KMS-11 (cell line): Measurements from ENCODE around the gene BTBD16.

ENCODE experiments used
- H2AFZ ChIP-seq: fragments of 200-600 bp; sonication (generic); 2 replicates; pipeline ENCODE4 v1.6.1; 2016; ENCODE audit warnings: antibody characterized with exemption, mixed run types, low read depth
- H3K27ac ChIP-seq: fragments of 200-600 bp; sonication (generic); 2 replicates; pipeline ENCODE4 v1.6.1; 2016; ENCODE audit warnings: mild to moderate bottlenecking, mixed run types
- H3K27me3 ChIP-seq: fragments of 200-600 bp; sonication (generic); 2 replicates; pipeline ENCODE4 v1.6.1; 2017; ENCODE audit warnings: mild to moderate bottlenecking, low read depth, mixed run types, moderate library complexity; ENCODE audit not compliant: insufficient read depth
- H3K36me3 ChIP-seq: fragments of 200-600 bp; sonication (generic); 2 replicates; pipeline ENCODE4 v1.6.1; 2017; ENCODE audit warnings: mild to moderate bottlenecking, mixed run types; ENCODE audit not compliant: insufficient read depth
- H3K4me1 ChIP-seq: fragments of 200-600 bp; sonication (generic); 2 replicates; pipeline ENCODE4 v1.6.1; 2016; ENCODE audit warnings: mild to moderate bottlenecking, low read depth, mixed run types; ENCODE audit not compliant: poor library complexity, severe bottlenecking
- H3K4me2 ChIP-seq: fragments of 200-600 bp; sonication (generic); 2 replicates; pipeline ENCODE4 v1.7.0; 2016; ENCODE audit warnings: mild to moderate bottlenecking, mixed run types
- H3K4me3 ChIP-seq: fragments of 200-600 bp; sonication (generic); IDR thresholded peaks from 2 replicates; pipeline ENCODE4 v1.6.1; 2017; ENCODE audit warnings: low read depth, low read length, mixed read lengths; ENCODE audit not compliant: insufficient read depth
- H3K79me2 ChIP-seq: fragments of 200-600 bp; sonication (generic); 2 replicates; pipeline ENCODE4 v1.6.1; 2016; ENCODE audit warnings: low read depth, mixed run types; ENCODE audit not compliant: insufficient read depth
- H3K9ac ChIP-seq: fragments of 200-600 bp; sonication (generic); 2 replicates; pipeline ENCODE4 v1.6.1; 2016; ENCODE audit warnings: mild to moderate bottlenecking, mixed run types
- H4K20me1 ChIP-seq: fragments of 200-600 bp; sonication (generic); 2 replicates; pipeline ENCODE4 v1.6.1; 2016; ENCODE audit warnings: mild to moderate bottlenecking, mixed run types; ENCODE audit not compliant: insufficient read depth
- TF ChIP-seq, protein P1 (sequence below): fragments of 200-600 bp; sonication (generic); conservative IDR thresholded peaks from 2 replicates; pipeline ENCODE4 v1.6.1; 2017; ENCODE audit warnings: low read depth, mild to moderate bottlenecking, antibody characterized with exemption, low read length, moderate library complexity, mixed read lengths

Gene BTBD16

GRCh38 chr10:122328676-122329075 lies 57.6 kb downstream of the BTBD16 start:
- Histone ChIP-seq H2AFZ (no peak overlapping the region), H3K27ac (no peak overlapping the region), H3K79me2 (no peaks in the 10 kb centered on the region), H4K20me1 (no peaks in the 10 kb centered on the region), H3K4me2 (no peak overlapping the region), H3K27me3 (no peaks in the 10 kb centered on the region), H3K4me1 (no peaks in the 10 kb centered on the region), H3K9ac (no peak overlapping the region), H3K36me3 (no peaks in the 10 kb centered on the region), H3K4me3 (no peak overlapping the region)
- TF ChIP-seq, protein P1, sequence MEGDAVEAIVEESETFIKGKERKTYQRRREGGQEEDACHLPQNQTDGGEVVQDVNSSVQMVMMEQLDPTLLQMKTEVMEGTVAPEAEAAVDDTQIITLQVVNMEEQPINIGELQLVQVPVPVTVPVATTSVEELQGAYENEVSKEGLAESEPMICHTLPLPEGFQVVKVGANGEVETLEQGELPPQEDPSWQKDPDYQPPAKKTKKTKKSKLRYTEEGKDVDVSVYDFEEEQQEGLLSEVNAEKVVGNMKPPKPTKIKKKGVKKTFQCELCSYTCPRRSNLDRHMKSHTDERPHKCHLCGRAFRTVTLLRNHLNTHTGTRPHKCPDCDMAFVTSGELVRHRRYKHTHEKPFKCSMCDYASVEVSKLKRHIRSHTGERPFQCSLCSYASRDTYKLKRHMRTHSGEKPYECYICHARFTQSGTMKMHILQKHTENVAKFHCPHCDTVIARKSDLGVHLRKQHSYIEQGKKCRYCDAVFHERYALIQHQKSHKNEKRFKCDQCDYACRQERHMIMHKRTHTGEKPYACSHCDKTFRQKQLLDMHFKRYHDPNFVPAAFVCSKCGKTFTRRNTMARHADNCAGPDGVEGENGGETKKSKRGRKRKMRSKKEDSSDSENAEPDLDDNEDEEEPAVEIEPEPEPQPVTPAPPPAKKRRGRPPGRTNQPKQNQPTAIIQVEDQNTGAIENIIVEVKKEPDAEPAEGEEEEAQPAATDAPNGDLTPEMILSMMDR: no peak

- H4K20me1 ChIP-seq: no peaks in the 10 kb centered on the region
- no peaks in the 10 kb centered on the region for H3K27me3 ChIP-seq
- H3K79me2 ChIP-seq: no peaks in the 10 kb centered on the region
- H3K4me1 ChIP-seq: no peaks in the 10 kb centered on the region
- H3K27ac ChIP-seq: no peak overlapping the region
- H3K9ac ChIP-seq: no peak overlapping the region
- H3K36me3 ChIP-seq: no peaks in the 10 kb centered on the region
- TF ChIP-seq, protein P1: no peak
- no peak overlapping the region for H3K4me2 ChIP-seq
- H2AFZ ChIP-seq: no peak overlapping the region
- H3K4me3 ChIP-seq: no peak overlapping the region
Observed at GRCh38 chr10:122329416-122329815, 58.3 kb downstream of the BTBD16 start.

DNA sequence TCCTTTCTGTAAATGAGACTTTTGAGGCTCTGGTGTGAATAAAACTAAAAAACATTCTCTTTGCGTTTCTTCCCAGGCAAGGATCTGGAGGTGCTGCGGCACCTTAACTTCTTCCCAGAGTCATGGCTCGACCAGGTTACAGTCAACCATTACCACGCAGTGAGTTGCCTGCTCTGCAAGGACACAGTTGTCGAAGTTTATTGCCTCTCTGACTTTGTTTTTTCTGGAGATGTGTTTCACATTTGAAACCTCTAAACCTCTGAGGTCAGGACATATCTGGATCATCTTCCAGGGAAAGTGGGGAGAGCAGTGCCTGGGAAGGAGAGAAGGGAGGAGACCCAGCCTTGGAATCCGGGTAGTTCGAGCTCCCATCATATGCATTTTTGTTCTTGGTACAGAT lies 60.0 kb downstream of the BTBD16 start:
- Histone ChIP-seq H3K4me1 (no peaks in the 10 kb centered on the region), H3K4me3 (no peak overlapping the region), H3K36me3 (no peaks in the 10 kb centered on the region), H3K27ac (no peak overlapping the region), H3K9ac (no peak overlapping the region), H2AFZ (no peak overlapping the region), H3K4me2 (no peak overlapping the region), H4K20me1 (no peaks in the 10 kb centered on the region), H3K27me3 (no peaks in the 10 kb centered on the region), H3K79me2 (no peaks in the 10 kb centered on the region)
- TF ChIP-seq, protein P1: no peak

DNA sequence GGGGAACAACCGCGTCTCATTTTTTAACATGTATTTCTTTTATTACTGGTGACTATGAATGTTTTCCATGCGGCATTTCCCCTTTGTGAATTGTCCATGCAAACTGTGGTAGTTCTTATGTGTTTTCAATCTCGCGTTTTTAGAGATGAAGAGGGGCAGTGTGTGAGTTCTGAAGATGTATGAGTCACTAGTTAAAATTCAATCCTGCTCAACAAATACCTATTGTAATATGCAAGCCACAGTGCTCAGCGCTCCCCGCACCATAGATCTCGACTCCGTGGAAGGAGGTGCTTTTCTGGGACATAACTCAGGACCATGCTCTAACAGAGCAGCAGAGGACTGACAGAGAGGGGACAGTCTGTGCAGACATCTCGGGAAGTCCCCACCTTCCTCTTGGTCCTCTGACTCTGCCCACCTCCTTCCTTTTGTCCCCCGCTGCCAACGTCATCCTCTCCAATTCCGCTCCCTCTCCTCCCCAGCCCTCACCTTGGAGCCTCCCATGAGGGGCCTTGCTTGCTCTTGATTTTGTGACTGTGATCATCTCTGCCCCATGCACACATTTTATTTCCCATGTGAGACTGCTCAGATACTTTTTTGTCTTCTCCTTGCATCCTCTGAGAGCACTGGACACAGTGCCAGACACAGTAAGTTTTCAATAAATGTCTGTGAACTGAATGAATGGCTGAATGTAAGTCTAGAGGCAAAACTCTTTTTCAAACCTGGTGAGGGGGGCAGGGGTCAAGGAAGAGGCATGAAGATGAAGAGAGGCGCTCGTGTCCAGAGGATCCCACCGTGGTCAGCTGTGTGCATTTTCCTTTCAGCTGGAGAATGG lies 60.7 kb downstream of the BTBD16 start:
- H4K20me1 ChIP-seq: no peaks in the 10 kb centered on the region
- H3K27me3 ChIP-seq: no peaks in the 10 kb centered on the region
- H3K4me1 ChIP-seq: no peaks in the 10 kb centered on the region
- no peak overlapping the region for H3K4me2 ChIP-seq
- TF ChIP-seq, protein P1: no peak
- no peaks in the 10 kb centered on the region for H3K36me3 ChIP-seq
- H3K79me2 ChIP-seq: no peaks in the 10 kb centered on the region
- no peak overlapping the region for H3K4me3 ChIP-seq
- H2AFZ ChIP-seq: no peak overlapping the region
- no peak overlapping the region for H3K9ac ChIP-seq
- H3K27ac ChIP-seq: no peak overlapping the region
